Heart left ventricle (tissue), 13 donors: ENCODE results near the gene SDSL.

Experiments
- CTCF ChIP-seq, 12 donors: fragments of 200-600 bp; sonication (generic) in 4 of 12; IDR thresholded peaks; one replicate each; pipeline versions ENCODE4 v1.5.0 to v1.8.0; 2018 to 2022; ENCODE audit warnings: antibody characterized with exemption in 12 of 12, mild to moderate bottlenecking in 5 of 12
- POLR2A ChIP-seq, 2 donors: fragments of 450-650 bp; IDR thresholded peaks; one replicate each; pipeline ENCODE4 v1.6.1; 2017; ENCODE audit warnings: antibody characterized with exemption in 2 of 2, mild to moderate bottlenecking in 2 of 2, moderate library complexity in 2 of 2
- donor health status: ischemic (EF 13 %, LVEDD 7.1; RV severe dilation, severe dysfunction).
- donor health status: DM: no; HTN: yes; CAD: no.
- donor health status: DM: no; HTN: no; CAD: no.
- donor health status: ischemic (EF 25% LVEDD 6.9; RV normal size, moderate dysfunction).
- donor health status: ischemic (EF 25% LVEDD 5.7; RV mildly dilated, moderate dysfunction).
- donor health status: ischemic (EF 35%, LVEDD 5.7; RV mildly dilated, moderate dysfunction).
- donor health status: nonischemic (EF 11% LVEDD 7.7; RV severe dilation, severe dysfunction).
- donor health status: DM: yes; HTN: yes; CAD: no.
- donor health status: PGD.
- donor health status: ischemic (EF 29% LVEDD 5.4; RV normal size, mild dysfunction).
- donor health status: nonischemic (EF 23%, LVEDD 6.1; RV moderate dilation, normal function).

- no peak for TF ChIP-seq CTCF (IDR thresholded peaks at IDR 0.05)
- no peak for TF ChIP-seq POLR2A (IDR thresholded peaks at IDR 0.05)
Measured at GRCh38 chr12:113462998-113463745, 41.0 kb downstream of the SDSL start.
